ENCODE results near the gene GUF1.
"Not testable (repeated sequence)": the region's sequence is repeated elsewhere in the genome, so short reads cannot be mapped to it uniquely, and the experiment has no call there.

Gene GUF1

DNA sequence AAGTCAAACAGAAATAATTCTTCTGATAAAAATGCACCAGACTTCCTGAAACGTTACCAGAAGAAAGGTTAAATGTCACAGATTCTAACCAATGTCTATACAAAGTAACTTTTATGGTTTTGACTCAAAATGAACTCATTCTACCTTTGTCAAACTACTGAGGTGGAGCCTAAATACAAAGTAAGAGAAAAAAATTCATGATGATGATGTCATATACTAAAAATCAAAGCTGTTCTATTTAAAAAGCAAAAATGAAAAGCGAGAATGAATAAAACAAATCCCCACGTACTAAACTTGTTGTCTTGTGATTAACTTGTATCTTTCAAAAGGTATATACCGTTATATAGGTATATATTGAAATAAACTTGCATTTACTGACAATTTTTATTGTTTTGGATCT is 26.5 kb downstream of the GUF1 start:
- DNase-seq (ENCODE audit: low read depth in 2 of 2) = no peak

- no peak for DNase-seq (ENCODE audit: low read depth in 2 of 2)
These were observed 34.9 kb downstream of the GUF1 start for GRCh38 chr4:44713125-44713524.

DNA sequence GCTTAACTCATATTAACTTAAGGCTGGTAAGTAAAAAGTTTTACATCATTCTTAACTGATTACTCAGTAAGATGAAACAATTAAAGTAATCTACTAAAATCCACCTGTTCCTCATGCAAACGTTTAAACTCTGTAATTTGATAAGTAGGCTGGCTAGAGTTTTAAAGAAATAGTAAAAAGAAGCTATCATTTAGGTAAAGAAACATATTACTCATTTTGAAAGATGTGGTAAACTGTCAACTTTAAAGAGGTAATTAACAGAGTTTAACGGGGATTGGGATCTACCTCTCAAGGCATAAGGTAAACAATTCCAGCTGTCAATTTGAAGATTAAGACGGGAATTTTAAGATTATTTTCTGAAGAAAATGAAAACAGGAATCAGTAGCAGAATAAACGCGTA is 38.4 kb downstream of the GUF1 start:
- no peak for DNase-seq (ENCODE audit: low read depth in 2 of 2)

GRCh38 chr4:44720371-44720770 is 42.2 kb downstream of the GUF1 start:
- no peak for DNase-seq (ENCODE audit: low read depth in 2 of 2)

GRCh38 chr4:44722001-44722400 is 43.8 kb downstream of the GUF1 start:
- DNase-seq (ENCODE audit: low read depth in 2 of 2) = no peak

DNA sequence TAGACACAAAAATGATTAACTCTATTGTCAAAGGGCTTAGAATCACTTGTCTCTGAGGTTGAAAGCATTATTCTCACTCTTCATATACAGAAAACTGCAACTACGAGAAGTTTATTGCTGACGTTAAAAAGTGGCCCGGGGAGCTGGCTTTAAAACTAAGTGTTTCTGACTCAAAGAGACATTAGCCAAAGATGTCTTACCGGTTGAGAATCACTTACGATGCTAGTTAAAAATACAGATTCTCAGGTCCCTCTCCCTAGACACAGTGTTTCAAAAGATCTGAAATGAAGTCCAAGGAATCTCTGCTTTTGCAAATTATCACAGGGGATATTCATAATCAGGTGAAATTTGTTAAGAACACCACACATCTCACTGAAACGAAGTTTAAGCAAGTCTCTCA is 46.9 kb downstream of the GUF1 start:
- DNase-seq (ENCODE audit: low read depth in 2 of 2) = no peak

- DNase-seq (ENCODE audit: low read depth in 2 of 2) = no peak
These were observed 47.5 kb downstream of the GUF1 start for GRCh38 chr4:44725726-44726037.

- DNase-seq (ENCODE audit: low read depth in 2 of 2) = peak; percentile 59 to 66
These were observed 48.0 kb downstream of the GUF1 start, which contains the start of gene GNPDA2 for GRCh38 chr4:44726038-44726871. Gene GNPDA2 (minus strand): TSS chr4:44726556. CDS start chr4:44722207, 4,349 bp downstream.

DNA sequence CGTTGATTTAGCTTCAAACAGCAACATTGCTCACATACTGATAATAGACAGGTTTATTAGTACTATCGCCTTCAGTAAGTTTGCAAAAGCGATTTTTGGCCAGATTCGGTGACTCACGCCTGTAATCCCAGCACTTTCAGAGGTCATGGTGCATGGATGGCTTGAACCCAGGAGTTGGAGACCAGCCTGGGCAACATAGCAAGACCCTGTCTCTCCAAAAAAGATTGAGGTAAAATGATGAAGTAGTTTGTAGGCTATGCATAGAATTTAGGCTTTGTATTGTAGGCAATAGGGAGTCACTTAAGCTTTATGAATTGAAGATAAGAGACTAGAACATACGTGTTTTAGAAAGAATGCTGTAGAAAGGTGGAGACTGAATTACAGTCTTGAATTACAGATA is 49.3 kb downstream of the GUF1 start:
- no peak for DNase-seq (ENCODE audit: low read depth in 2 of 2)

GRCh38 chr4:44728694-44729093 is 50.5 kb downstream of the GUF1 start:
- not testable (repeated sequence) for DNase-seq (ENCODE audit: low read depth in 2 of 2)

DNA sequence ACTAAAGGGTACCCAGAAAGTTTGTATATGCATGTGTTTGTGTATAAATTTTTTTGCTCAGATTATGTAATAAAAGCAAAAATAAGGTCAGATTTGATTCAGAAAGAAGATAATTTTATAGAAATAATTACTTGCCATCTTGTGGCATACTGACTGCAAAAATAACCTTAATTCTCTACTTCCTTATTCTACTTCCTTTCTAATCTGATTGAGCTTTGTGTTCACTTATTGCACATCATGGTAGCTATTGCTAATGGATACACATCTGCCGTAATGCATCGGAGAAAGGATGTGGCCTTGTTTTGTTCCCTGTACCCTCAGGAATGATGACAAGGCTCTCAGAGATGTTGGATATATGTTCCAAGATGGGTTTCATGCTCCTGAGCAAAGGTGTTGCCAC is 58.7 kb downstream of the GUF1 start:
- no peak for DNase-seq (ENCODE audit: low read depth in 2 of 2)

DNA sequence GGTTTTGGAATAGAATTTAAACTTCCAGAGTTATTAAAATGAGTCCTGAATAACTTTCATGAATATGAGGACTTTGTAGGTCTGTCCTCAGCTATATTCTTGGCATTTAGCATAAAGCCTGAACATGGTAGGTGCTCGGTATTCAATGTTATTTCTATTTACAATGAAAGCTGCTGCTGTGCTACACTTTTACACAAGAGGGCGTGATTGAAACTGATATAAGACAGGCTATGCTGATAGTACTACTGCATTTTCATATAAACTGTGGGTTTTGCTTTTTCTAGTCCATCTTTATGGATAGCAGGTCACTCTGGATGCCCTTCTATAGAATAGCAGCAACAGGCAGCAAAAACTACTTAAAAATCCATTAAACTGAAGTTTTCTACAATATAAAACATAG is 60.4 kb downstream of the GUF1 start:
- DNase-seq (ENCODE audit: low read depth in 2 of 2) = no peak

DNA sequence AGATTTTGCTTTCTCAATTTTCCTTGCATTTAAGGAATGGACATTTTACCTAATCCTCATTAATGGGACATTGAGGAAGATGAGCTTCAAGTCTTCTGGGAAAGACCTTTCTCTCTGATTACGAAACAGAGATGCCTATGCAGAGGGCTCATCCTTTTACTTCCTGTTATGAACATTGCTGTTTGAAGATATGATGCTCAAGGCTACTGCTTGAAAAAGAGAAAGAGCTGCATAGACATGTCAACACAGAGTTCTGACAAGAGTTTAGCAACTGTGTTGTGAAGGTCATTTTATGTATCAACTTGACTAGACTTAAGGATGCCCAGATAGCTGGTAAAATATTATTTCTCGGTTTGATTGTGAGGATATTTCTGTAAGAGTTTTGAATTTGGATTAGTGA is 62.0 kb downstream of the GUF1 start:
- DNase-seq (ENCODE audit: low read depth in 2 of 2) = no peak
